AG04450 (cell line): ENCODE results near the gene TRIL. TPM values are rescaled to one million over a fixed set of nuclear protein-coding genes. Genes with fewer than 3 reads are reported as not detected.

Experiments used
- CTCF ChIA-PET: fragments of 300-600, 350-600 bp; formaldehyde crosslinking; extraction: SDS; loops from one replicate; lab custom pipeline; 2022; ENCODE audit warnings: antibody characterized with exemption, inconsistent platforms; lab: Charles Lee
- POLR2A ChIA-PET: fragments of 350-600 bp; formaldehyde crosslinking; extraction: SDS; loops from one replicate; lab custom pipeline; 2021; ENCODE audit warnings: antibody characterized with exemption, inconsistent platforms; lab: Yijun Ruan, JAX
- DNase-seq: peaks from one replicate; pipeline ENCODE4 v3.0.0-alpha.2; 2011; ENCODE audit warnings: low read depth, low spot score
- H3K27ac ChIP-seq: one replicate; pipeline ENCODE4 v1.5.1; 2012; ENCODE audit warnings: low read depth, low read length, control low read depth
- H3K27me3 ChIP-seq: one replicate; pipeline ENCODE4 v1.6.0; 2012; ENCODE audit warnings: low read length; ENCODE audit not compliant: control insufficient read depth, insufficient read depth
- H3K4me3 ChIP-seq: 2 replicates; pipeline ENCODE4 v1.5.1; 2011; ENCODE audit warnings: mild to moderate bottlenecking, low read depth, low read length, control low read depth
- H3K9me3 ChIP-seq: 2 replicates; pipeline ENCODE4 v1.5.1; 2012; ENCODE audit warnings: low read length; ENCODE audit not compliant: control insufficient read depth, insufficient read depth
- polyA plus RNA-seq: library from polyadenylated mRNA; depleted of rRNA; stranded (reverse); fragments of >200 nt; gene quantifications from 2 replicates; pipeline ENCODE4 v1.2.3, GENCODE V29; 2011
- TF ChIP-seq, protein P1 (sequence below): IDR thresholded peaks from 2 replicates; pipeline ENCODE4 v1.5.1; 2011; ENCODE audit warnings: low read depth, low read length, control low read depth, inconsistent platforms

The TRIL gene
- polyA plus RNA-seq, 1 experiment: 0.15 TPM

GRCh38 chr7:28953633-28954032 lies 4.5 kb downstream of the TRIL start:
- CTCF ChIA-PET: interaction anchor here (0.6 to 2.7 kb wide), 4 partner anchors 27 to 564 kb away, joined by 4 to 18 read pairs (median 13); no protein-coding TSS in a partner anchor
- POLR2A ChIA-PET: no interaction called here

DNA sequence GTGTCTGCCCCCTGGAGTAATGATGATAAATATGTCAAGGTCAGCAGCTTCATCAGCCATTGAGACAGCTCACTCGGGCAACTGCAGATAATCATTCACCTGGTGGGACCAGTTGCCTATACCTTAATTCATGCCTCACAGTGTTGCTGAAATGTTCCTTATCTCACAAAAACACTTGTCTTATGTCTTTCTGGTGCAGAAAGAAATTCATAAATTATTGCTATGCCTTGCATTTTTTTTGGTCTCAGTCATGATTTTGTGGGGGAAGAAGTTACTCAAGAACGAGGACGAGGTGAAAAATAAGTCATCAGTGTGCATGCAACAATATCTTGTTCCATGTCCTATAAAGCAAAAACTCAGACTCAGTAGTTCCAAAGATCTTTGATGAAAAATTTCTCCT lies 16.0 kb downstream of the TRIL start:
- no peaks in the 10 kb centered on the region for H3K9me3 ChIP-seq
- TF ChIP-seq, protein P1, sequence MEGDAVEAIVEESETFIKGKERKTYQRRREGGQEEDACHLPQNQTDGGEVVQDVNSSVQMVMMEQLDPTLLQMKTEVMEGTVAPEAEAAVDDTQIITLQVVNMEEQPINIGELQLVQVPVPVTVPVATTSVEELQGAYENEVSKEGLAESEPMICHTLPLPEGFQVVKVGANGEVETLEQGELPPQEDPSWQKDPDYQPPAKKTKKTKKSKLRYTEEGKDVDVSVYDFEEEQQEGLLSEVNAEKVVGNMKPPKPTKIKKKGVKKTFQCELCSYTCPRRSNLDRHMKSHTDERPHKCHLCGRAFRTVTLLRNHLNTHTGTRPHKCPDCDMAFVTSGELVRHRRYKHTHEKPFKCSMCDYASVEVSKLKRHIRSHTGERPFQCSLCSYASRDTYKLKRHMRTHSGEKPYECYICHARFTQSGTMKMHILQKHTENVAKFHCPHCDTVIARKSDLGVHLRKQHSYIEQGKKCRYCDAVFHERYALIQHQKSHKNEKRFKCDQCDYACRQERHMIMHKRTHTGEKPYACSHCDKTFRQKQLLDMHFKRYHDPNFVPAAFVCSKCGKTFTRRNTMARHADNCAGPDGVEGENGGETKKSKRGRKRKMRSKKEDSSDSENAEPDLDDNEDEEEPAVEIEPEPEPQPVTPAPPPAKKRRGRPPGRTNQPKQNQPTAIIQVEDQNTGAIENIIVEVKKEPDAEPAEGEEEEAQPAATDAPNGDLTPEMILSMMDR: no peak
- H3K4me3 ChIP-seq: no peak overlapping the region
- CTCF ChIA-PET: interaction anchor here (1.7 to 5.5 kb wide), 2 partner anchors 15 to 467 kb away, joined by 4 to 30 read pairs; no protein-coding TSS in a partner anchor
- H3K27ac ChIP-seq: no peak overlapping the region
- POLR2A ChIA-PET: interaction anchor here (0.6 kb wide), 1 partner anchor 46 kb away, joined by 4 read pairs; no protein-coding TSS in a partner anchor
- peaks cover 9% of the 10 kb centered on the region for H3K27me3 ChIP-seq
- DNase-seq: no peak

More at GRCh38 chr7:28953633-28954032, 4.5 kb downstream of the TRIL start:
- DNase-seq: no peak
- TF ChIP-seq, protein P1: no peak
- Histone ChIP-seq H3K27ac (no peak overlapping the region), H3K27me3 (peaks cover 44% of the 10 kb centered on the region), H3K9me3 (peaks cover 20% of the 10 kb centered on the region; the same call in 1 of the 2 replicates), H3K4me3 (no peak overlapping the region)

- no peak for DNase-seq
- Histone ChIP-seq H3K27ac (no peak overlapping the region), H3K9me3 (no peaks in the 10 kb centered on the region), H3K4me3 (no peak overlapping the region), H3K27me3 (peaks cover 9% of the 10 kb centered on the region)
- TF ChIP-seq, protein P1: no peak
- POLR2A ChIA-PET: interaction anchor here (0.6 kb wide), 1 partner anchor 47 kb away, joined by 4 read pairs; no protein-coding TSS in a partner anchor
- CTCF ChIA-PET: interaction anchor here (0.6 to 5.5 kb wide), 4 partner anchors 14 to 510 kb away, joined by 3 to 30 read pairs (median 4); no protein-coding TSS in a partner anchor
Observed at GRCh38 chr7:28941633-28942032, 16.5 kb downstream of the TRIL start.

GRCh38 chr7:28940741-28941384 lies 17.3 kb downstream of the TRIL start:
- H3K27me3 ChIP-seq: peaks cover 12% of the 10 kb centered on the region
- TF ChIP-seq, protein P1: no peak
- no peak overlapping the region for H3K27ac ChIP-seq
- ChIA-PET CTCF (interaction anchor here (0.5 to 5.5 kb wide), 7 partner anchors 14 to 551 kb away, joined by 3 to 30 read pairs (median 4); no protein-coding TSS in a partner anchor), POLR2A (no interaction called here)
- no peaks in the 10 kb centered on the region for H3K9me3 ChIP-seq
- no peak for DNase-seq
- no peak overlapping the region for H3K4me3 ChIP-seq
